ENCODE results near the gene POM121L12.

Gene POM121L12

GRCh38 chr7:53013925-53014324 lies 21.5 kb upstream of the POM121L12 start:
- no peak for ATAC-seq
- TF ChIP-seq OSR1 (CRISPR knock-in tag; IDR thresholded peaks at IDR 0.05) (no peak), TSHZ2 (CRISPR knock-in tag; IDR thresholded peaks at IDR 0.05) (no peak), ZC3H10 (CRISPR knock-in tag; IDR thresholded peaks at IDR 0.05) (no peak), CSRNP3 (CRISPR knock-in tag; IDR thresholded peaks at IDR 0.05) (no peak), TCF4 (CRISPR knock-in tag; IDR thresholded peaks at IDR 0.05; ENCODE audit: borderline replicate concordance) (no peak), BACH2 (CRISPR knock-in tag; IDR thresholded peaks at IDR 0.05; ENCODE audit: borderline replicate concordance) (no peak), ESRRG (CRISPR knock-in tag; IDR thresholded peaks at IDR 0.05) (no peak)

- no peak for ATAC-seq
- TF ChIP-seq TSHZ2 (CRISPR knock-in tag; IDR thresholded peaks at IDR 0.05) (no peak), OSR1 (CRISPR knock-in tag; IDR thresholded peaks at IDR 0.05) (no peak), ZNF565 (CRISPR knock-in tag; conservative IDR thresholded peaks at IDR 0.05; ENCODE audit: low read depth) (no peak), CSDC2 (CRISPR knock-in tag; IDR thresholded peaks at IDR 0.05) (no peak)
Observed at GRCh38 chr7:53015463-53015862, 20.0 kb upstream of the POM121L12 start.

- no peak for ATAC-seq
- no peak for TF ChIP-seq TSHZ2 (CRISPR knock-in tag; IDR thresholded peaks at IDR 0.05)
- TF ChIP-seq CSDC2 (CRISPR knock-in tag; IDR thresholded peaks at IDR 0.05) = no peak
- TF ChIP-seq SNAI2 (CRISPR knock-in tag; IDR thresholded peaks at IDR 0.05) = no peak
- no peak for TF ChIP-seq ZNF70 (CRISPR knock-in tag; IDR thresholded peaks at IDR 0.05)
- no peak for TF ChIP-seq BACH2 (CRISPR knock-in tag; IDR thresholded peaks at IDR 0.05; ENCODE audit: borderline replicate concordance)
- no peak for TF ChIP-seq ZNF565 (CRISPR knock-in tag; conservative IDR thresholded peaks at IDR 0.05; ENCODE audit: low read depth)
Observed at GRCh38 chr7:53022893-53023292, 12.5 kb upstream of the POM121L12 start.

GRCh38 chr7:53048638-53049037 lies 13.2 kb downstream of the POM121L12 start:
- no peak for ATAC-seq
- TF ChIP-seq OSR1 (CRISPR knock-in tag; IDR thresholded peaks at IDR 0.05) (no peak), CREB5 (CRISPR knock-in tag; IDR thresholded peaks at IDR 0.05; ENCODE audit: low read depth) (no peak), ESRRG (CRISPR knock-in tag; IDR thresholded peaks at IDR 0.05) (no peak), CSRNP3 (CRISPR knock-in tag; IDR thresholded peaks at IDR 0.05) (no peak), ZNF8 (CRISPR knock-in tag; IDR thresholded peaks at IDR 0.05) (no peak), PPARA (CRISPR knock-in tag; IDR thresholded peaks at IDR 0.05; ENCODE audit: borderline replicate concordance) (no peak), POU6F1 (CRISPR knock-in tag; IDR thresholded peaks at IDR 0.05; ENCODE audit: borderline replicate concordance, low read depth) (no peak), TSHZ2 (CRISPR knock-in tag; IDR thresholded peaks at IDR 0.05) (no peak), RARB (CRISPR knock-in tag; IDR thresholded peaks at IDR 0.05) (no peak), ARNTL (CRISPR knock-in tag; IDR thresholded peaks at IDR 0.05; ENCODE audit: borderline replicate concordance, low read depth) (no peak)
